Aorta (tissue), 5 donors: ENCODE data around the gene FARP1. TPM values are rescaled to one million over a fixed set of nuclear protein-coding genes. Genes with fewer than 3 reads are reported as not detected.

Source experiments
- ATAC-seq: fragments of 200-7000 bp; cut with Tn5 transposase; one replicate; pipeline ENCODE4 v1.9.1; 2022; ENCODE audit warnings: moderate library complexity; ENCODE audit not compliant: low FRiP score
- DNase-seq, 2 donors: peaks; one replicate each; pipeline ENCODE4 v3.0.0-alpha.2; 2020
- H3K27ac ChIP-seq, 2 donors: one replicate each; pipeline ENCODE4 v1.5.1; 2013; ENCODE audit warnings: low read length in 2 of 2, mild to moderate bottlenecking in 2 of 2, moderate library complexity in 2 of 2, control low read depth in 1 of 2, inconsistent platforms in 1 of 2, low read depth in 1 of 2
- H3K27me3 ChIP-seq, 2 donors: one replicate each; pipeline ENCODE4 v1.6.1; 2013; ENCODE audit warnings: control low read depth in 1 of 2, low read length in 1 of 2, mild to moderate bottlenecking in 1 of 2, moderate library complexity in 1 of 2; ENCODE audit not compliant: insufficient read depth in 2 of 2, control insufficient read depth in 1 of 2
- H3K36me3 ChIP-seq, 2 donors: one replicate each; pipeline ENCODE4 v1.6.1; 2013; ENCODE audit warnings: control low read depth in 1 of 2, low read length in 1 of 2, mild to moderate bottlenecking in 1 of 2; ENCODE audit not compliant: insufficient read depth in 2 of 2, control insufficient read depth in 1 of 2
- H3K4me1 ChIP-seq, 2 donors: one replicate each; pipeline ENCODE4 v1.6.1; 2013; ENCODE audit warnings: low read length in 2 of 2, control low read depth in 1 of 2, mild to moderate bottlenecking in 1 of 2, moderate library complexity in 1 of 2; ENCODE audit not compliant: insufficient read depth in 2 of 2, control insufficient read depth in 1 of 2
- H3K4me3 ChIP-seq, 2 donors: one replicate each; pipeline ENCODE4 v1.5.1; 2013; ENCODE audit warnings: low read length in 2 of 2, control low read depth in 1 of 2, mild to moderate bottlenecking in 1 of 2
- H3K9me3 ChIP-seq: one replicate; pipeline ENCODE4 v1.6.1; 2013; ENCODE audit warnings: mild to moderate bottlenecking, low read length; ENCODE audit not compliant: control insufficient read depth
- WGBS, 2 donors: extraction: QIAGEN DNeasy Blood & Tissue Kit; methylation state at CpG; one replicate each; pipeline ENCODE4 v1.1.7; 2013; 5-methylcytosine and 5-hydroxymethylcytosine counted together
- intact Hi-C, 2 donors: fragments of 100-400 bp; cut with DNase I; formaldehyde crosslinking; loops; one replicate each; pipeline versions ENCODE4 v1.14.2 to v1.15.0; 2022
- polyA plus RNA-seq, 2 donors: library from polyadenylated mRNA; stranded (reverse); fragments of 200-250 nt; gene quantifications; one replicate each; pipeline ENCODE4 v1.2.3, GENCODE V29; 2013
- total RNA-seq, 2 donors: library from RNA; stranded (reverse); fragmentation: NEBNext Ultra II Directional; extraction: Animal tissue kit (Norgen Biotek cat#: 25700); gene quantifications; one replicate each; pipeline ENCODE4 v1.2.1, GENCODE V29; 2021
- donor health status: healthy with polysubstance abuse.
- donor health status: Bipolar disorder and iron deficiency.
- donor health status: DM: no; HTN: no; CAD: no.
- donor health status: DM: no; HTN: no; CAD: no.
- donor health status: DM: yes; HTN: yes; CAD: no.

The FARP1 gene
- total and polyA plus RNA-seq, 4 donors: 3.3 to 41.7 (median 23.7) TPM

DNA sequence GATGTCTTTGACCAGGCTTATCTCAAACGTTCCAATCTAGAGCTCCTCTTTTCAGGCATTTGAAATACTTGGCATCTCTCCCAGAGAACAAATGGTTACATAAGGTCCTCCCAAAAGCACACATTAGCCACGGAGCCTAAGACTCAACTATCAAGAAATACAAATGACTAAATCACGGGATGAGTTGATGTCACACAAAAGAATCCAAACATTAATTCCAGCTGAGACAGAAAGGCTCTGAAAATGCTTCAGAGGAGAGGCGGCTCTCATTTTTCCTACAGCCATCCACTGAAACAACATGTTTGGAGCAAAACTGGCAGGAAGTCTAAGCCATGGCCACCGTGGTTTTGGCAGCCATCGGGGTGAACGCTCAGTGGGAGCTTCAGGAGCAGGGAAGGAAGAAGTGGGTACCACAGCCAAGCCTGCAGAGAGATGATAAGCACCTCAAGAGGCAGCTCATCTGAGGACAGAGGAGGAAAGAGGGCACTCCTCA is 311.5 kb downstream of the FARP1 start:
- Histone ChIP-seq H3K4me1 (peaks cover 0 to 5% of the 10 kb centered on the region in 2 donors), H3K27ac (peak overlapping the region in 1 of 2 donors; percentile 56), H3K4me3 (no peak overlapping the region), H3K36me3 (peaks cover 0 to 6% of the 10 kb centered on the region in 2 donors), H3K27me3 (no peaks in the 10 kb centered on the region), H3K9me3 (no peaks in the 10 kb centered on the region)
- ATAC-seq (peak; percentile 30), DNase-seq (no peak)
- WGBS, 2 donors: 2 to 3% methylated on average over 7 of the region's 7 CpGs
- intact Hi-C loops: loop anchor here (5.0 kb wide), 1 partner anchor 123 kb away; the partner anchor contains the start of gene STK24 (in 2 of the 2)

DNA sequence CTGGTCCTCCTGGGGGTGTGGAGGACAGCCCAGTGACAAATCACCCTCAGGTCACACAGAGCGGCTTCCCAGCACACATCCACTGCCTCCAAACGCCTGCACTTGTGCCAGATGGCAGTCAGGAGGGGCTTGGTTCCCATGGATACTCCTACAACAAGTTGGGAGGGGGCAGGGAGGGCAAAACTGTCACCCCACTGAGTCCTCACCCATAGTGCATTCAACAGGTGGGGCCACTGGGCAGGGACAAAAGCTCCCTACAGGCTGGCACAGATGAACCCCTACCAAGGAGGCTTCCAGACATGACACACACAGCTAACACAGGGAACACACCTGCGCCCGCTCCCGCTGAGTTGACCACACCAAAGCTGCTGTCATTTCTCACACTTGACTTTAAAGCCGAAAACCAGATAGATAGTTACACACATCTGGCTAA is 313.5 kb downstream of the FARP1 start:
- intact Hi-C loops: no loop called here
- 97 to 99% methylated on average over 6 of the region's 6 CpGs for WGBS, 2 donors
- Histone ChIP-seq H3K9me3 (no peaks in the 10 kb centered on the region), H3K4me3 (no peak overlapping the region), H3K27ac (no peak overlapping the region), H3K36me3 (peaks cover 0 to 7% of the 10 kb centered on the region in 2 donors), H3K27me3 (no peaks in the 10 kb centered on the region), H3K4me1 (peaks cover 0 to 2% of the 10 kb centered on the region in 2 donors)
- ATAC-seq (no peak), DNase-seq (peak in 1 of 2 donors; percentile 44)

GRCh38 chr13:98457053-98457452 is 314.2 kb downstream of the FARP1 start:
- peak in 1 of 2 donors; percentile 38 for DNase-seq
- Histone ChIP-seq H3K4me1 (peaks cover 0 to 2% of the 10 kb centered on the region in 2 donors), H3K27ac (no peak overlapping the region), H3K27me3 (no peaks in the 10 kb centered on the region), H3K36me3 (peaks cover 0 to 9% of the 10 kb centered on the region in 2 donors), H3K9me3 (no peaks in the 10 kb centered on the region), H3K4me3 (no peak overlapping the region)
- ATAC-seq: no peak
- 95 to 96% methylated on average over 13 of the region's 13 CpGs for WGBS, 2 donors
- intact Hi-C loops: no loop called here

DNA sequence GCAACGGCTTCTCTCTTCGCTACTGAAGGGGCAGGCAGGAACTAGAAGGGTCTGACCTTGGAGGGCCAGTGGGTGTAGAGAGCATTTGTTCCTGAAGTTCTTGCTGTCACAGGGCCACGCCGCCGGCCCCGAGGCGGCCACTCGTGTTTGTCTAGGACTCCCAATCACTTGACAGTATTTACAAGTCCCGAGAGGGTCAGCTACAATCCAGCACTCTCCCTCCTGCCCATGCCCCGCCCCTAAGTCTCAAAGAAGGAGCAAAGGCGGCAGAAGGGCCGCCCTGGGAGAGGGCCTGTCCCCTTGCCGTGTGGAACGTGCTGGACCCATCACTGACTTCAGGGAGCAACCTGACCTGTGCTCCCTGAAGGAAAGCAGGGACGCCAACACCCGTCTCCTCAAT is 315.5 kb downstream of the FARP1 start:
- 88 to 89% methylated on average over 16 of the region's 16 CpGs for WGBS, 2 donors
- Histone ChIP-seq H3K27me3 (no peaks in the 10 kb centered on the region), H3K4me1 (peaks cover 0 to 2% of the 10 kb centered on the region in 2 donors), H3K27ac (no peak overlapping the region), H3K36me3 (peaks cover 0 to 9% of the 10 kb centered on the region in 2 donors), H3K4me3 (no peak overlapping the region), H3K9me3 (no peaks in the 10 kb centered on the region)
- peak in 1 of 2 donors; percentile 66 for DNase-seq
- ATAC-seq: no peak
- intact Hi-C loops: no loop called here

- WGBS, 2 donors: 97% methylated on average over 18 of the region's 18 CpGs
- H3K27me3 ChIP-seq: no peaks in the 10 kb centered on the region
- peaks cover 0 to 9% of the 10 kb centered on the region in 2 donors for H3K36me3 ChIP-seq
- no peaks in the 10 kb centered on the region for H3K9me3 ChIP-seq
- peaks cover 0 to 2% of the 10 kb centered on the region in 2 donors for H3K4me1 ChIP-seq
- ATAC-seq (no peak), DNase-seq (peak in 1 of 2 donors; percentile 64)
- H3K4me3 ChIP-seq: no peak overlapping the region
- intact Hi-C loops: no loop called here
- H3K27ac ChIP-seq: no peak overlapping the region
Observed at GRCh38 chr13:98459171-98459681, 316.3 kb downstream of the FARP1 start.

GRCh38 chr13:98459721-98460370 is 317.0 kb downstream of the FARP1 start:
- ATAC-seq: no peak
- WGBS, 2 donors: 91% methylated on average over 13 of the region's 13 CpGs
- no peaks in the 10 kb centered on the region for H3K4me1 ChIP-seq
- no peaks in the 10 kb centered on the region for H3K9me3 ChIP-seq
- DNase-seq: peak in 1 of 2 donors; percentile 70
- no peak overlapping the region for H3K27ac ChIP-seq
- intact Hi-C loops: no loop called here
- peaks cover 0 to 9% of the 10 kb centered on the region in 2 donors for H3K36me3 ChIP-seq
- no peaks in the 10 kb centered on the region for H3K27me3 ChIP-seq
- no peak overlapping the region for H3K4me3 ChIP-seq

- no peaks in the 10 kb centered on the region for H3K4me1 ChIP-seq
- DNase-seq (peak in 1 of 2 donors; percentile 40), ATAC-seq (no peak)
- WGBS, 2 donors: 88 to 90% methylated on average over 13 of the region's 13 CpGs
- intact Hi-C loops: no loop called here
- H3K36me3 ChIP-seq: peaks cover 0 to 10% of the 10 kb centered on the region in 2 donors
- H3K4me3 ChIP-seq: no peak overlapping the region
- H3K27ac ChIP-seq: no peak overlapping the region
- no peaks in the 10 kb centered on the region for H3K9me3 ChIP-seq
- no peaks in the 10 kb centered on the region for H3K27me3 ChIP-seq
Observed at GRCh38 chr13:98460516-98460915, 317.6 kb downstream of the FARP1 start.

DNA sequence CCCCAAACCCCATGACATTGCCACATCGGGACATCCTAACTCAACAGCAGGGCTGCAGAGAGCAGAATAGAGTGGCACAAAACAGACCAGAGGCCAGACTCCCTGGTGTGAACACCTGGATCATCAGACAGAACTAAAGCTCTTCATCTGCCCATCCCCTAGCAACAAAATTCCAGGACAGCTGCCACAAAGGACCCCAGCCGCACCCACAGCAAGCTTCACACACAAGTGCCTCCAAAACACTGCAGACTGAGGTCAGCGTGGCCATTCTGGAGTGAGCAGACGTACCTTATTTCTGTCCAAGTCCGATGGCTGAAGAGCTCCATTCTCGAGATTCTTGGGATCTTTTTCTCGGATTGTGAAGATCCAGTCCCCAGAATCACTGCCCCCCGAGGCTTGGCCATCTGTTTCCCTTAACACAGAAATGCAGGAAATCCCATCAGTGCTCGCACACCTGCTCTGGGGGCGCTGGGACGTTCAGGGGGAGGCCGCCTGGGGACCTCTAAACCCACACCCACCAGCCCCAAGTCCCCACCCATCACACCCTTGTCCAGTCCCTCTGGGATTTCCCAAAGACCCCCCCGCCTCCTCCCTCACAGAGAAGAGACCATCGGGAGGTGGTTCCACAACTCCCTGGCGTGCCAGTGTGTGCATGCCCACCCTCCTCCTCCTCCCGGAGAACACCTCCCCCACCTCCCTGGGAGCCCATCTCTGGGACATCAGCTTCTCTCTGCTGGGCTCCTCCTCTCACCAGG is 318.8 kb downstream of the FARP1 start:
- WGBS, 2 donors: 95 to 96% methylated on average over 16 of the region's 16 CpGs
- Histone ChIP-seq H3K27me3 (no peaks in the 10 kb centered on the region), H3K4me1 (no peaks in the 10 kb centered on the region), H3K27ac (no peak overlapping the region), H3K9me3 (no peaks in the 10 kb centered on the region), H3K36me3 (peaks cover 0 to 10% of the 10 kb centered on the region in 2 donors), H3K4me3 (no peak overlapping the region)
- ATAC-seq (no peak), DNase-seq (peak in 1 of 2 donors; percentile 65)
- intact Hi-C loops: no loop called here
